Fibroblast of lung (primary cell): Measurements from ENCODE around the gene LRIT2. TPM values are rescaled to one million over a fixed set of nuclear protein-coding genes. Genes with fewer than 3 reads are reported as not detected.

Source experiments
- DNase-seq, 2 donors: peaks; one replicate each; pipeline versions ENCODE4 v3.0.0 to v3.0.0-alpha.2; 2010; ENCODE audit warnings: low read depth in 2 of 2
- H2AFZ ChIP-seq: 2 replicates; pipeline ENCODE4 v1.5.1; 2012; ENCODE audit warnings: low read length, control low read depth, inconsistent platforms
- H3K27ac ChIP-seq: 2 replicates; pipeline ENCODE4 v1.5.1; 2011; ENCODE audit warnings: low read length, control low read depth; ENCODE audit not compliant: insufficient read depth
- H3K27me3 ChIP-seq: 2 replicates; pipeline ENCODE4 v1.5.1; 2011; ENCODE audit warnings: mild to moderate bottlenecking, low read length; ENCODE audit not compliant: control insufficient read depth, insufficient read depth
- H3K36me3 ChIP-seq: 2 replicates; pipeline ENCODE4 v1.5.1; 2011; ENCODE audit warnings: low read length; ENCODE audit not compliant: control insufficient read depth, insufficient read depth
- H3K4me1 ChIP-seq: 2 replicates; pipeline ENCODE4 v1.5.1; 2011; ENCODE audit warnings: low read length; ENCODE audit not compliant: control insufficient read depth, insufficient read depth; ENCODE audit errors: extremely low read depth
- H3K4me2 ChIP-seq: 2 replicates; pipeline ENCODE4 v1.5.1; 2011; ENCODE audit warnings: low read length, control low read depth; ENCODE audit not compliant: insufficient read depth; ENCODE audit errors: extremely low read depth
- H3K4me3 ChIP-seq, 4 experiments: fragments of 200-600 bp in 1 of 4; sonication (generic) in 1 of 4; replicated peaks in 1 of 4; 2 replicates each; pipeline ENCODE4 v1.5.1; 2011 to 2016; ENCODE audit warnings: low read length in 4 of 4, low read depth in 3 of 4, mild to moderate bottlenecking in 3 of 4, control low read depth in 2 of 4, inconsistent platforms in 1 of 4, mixed read lengths in 1 of 4; ENCODE audit not compliant: insufficient read depth in 1 of 4; ENCODE audit errors: control extremely low read depth in 1 of 4
- H3K79me2 ChIP-seq: 2 replicates; pipeline ENCODE4 v1.5.1; 2012; ENCODE audit warnings: mild to moderate bottlenecking, low read length, inconsistent platforms; ENCODE audit not compliant: control insufficient read depth, insufficient read depth
- H3K9ac ChIP-seq: 2 replicates; pipeline ENCODE4 v1.5.1; 2011; ENCODE audit warnings: mild to moderate bottlenecking, low read length, control low read depth; ENCODE audit not compliant: insufficient read depth
- H3K9me3 ChIP-seq: 2 replicates; pipeline ENCODE4 v1.5.1; 2012; ENCODE audit warnings: low read depth, low read length; ENCODE audit not compliant: control insufficient read depth, insufficient read depth
- H4K20me1 ChIP-seq: 2 replicates; pipeline ENCODE4 v1.5.1; 2011; ENCODE audit warnings: low read length; ENCODE audit not compliant: control insufficient read depth, insufficient read depth; ENCODE audit errors: extremely low read depth
- EZH2 ChIP-seq: IDR thresholded peaks from 2 replicates; pipeline ENCODE4 v1.5.1; 2012; ENCODE audit warnings: low read length, control low read depth, mild to moderate bottlenecking; ENCODE audit errors: missing control alignments
- polyA plus RNA-seq, 2 donors: library from polyadenylated mRNA; depleted of rRNA in 1 of 2; stranded (reverse) in 1 of 2; unstranded in 1 of 2; fragments of >200 nt; gene quantifications; 2 replicates each; pipeline ENCODE4 v1.2.1, GENCODE V29; 2011 to 2012; ENCODE audit warnings: missing spikeins in 1 of 2
- total RNA-seq: library from RNA; depleted of rRNA; stranded (reverse); fragments of >200 nt; gene quantifications from 2 replicates; pipeline ENCODE4 v1.2.1, GENCODE V29; 2014
- TF ChIP-seq, protein P1 (sequence below), 2 donors: IDR thresholded peaks in 1 of 2; conservative IDR thresholded peaks in 1 of 2; 1 replicate in 1 of 2; 2 replicates in 1 of 2; pipeline ENCODE4 v1.5.1; 2011 to 2012; ENCODE audit warnings: low read length in 2 of 2, control low read depth in 1 of 2, inconsistent platforms in 1 of 2, low read depth in 1 of 2, mild to moderate bottlenecking in 1 of 2

The LRIT2 gene
- total and polyA plus RNA-seq, 2 donors (not counting 1 experiment from before 2014, with no cell fraction given): not detected

DNA sequence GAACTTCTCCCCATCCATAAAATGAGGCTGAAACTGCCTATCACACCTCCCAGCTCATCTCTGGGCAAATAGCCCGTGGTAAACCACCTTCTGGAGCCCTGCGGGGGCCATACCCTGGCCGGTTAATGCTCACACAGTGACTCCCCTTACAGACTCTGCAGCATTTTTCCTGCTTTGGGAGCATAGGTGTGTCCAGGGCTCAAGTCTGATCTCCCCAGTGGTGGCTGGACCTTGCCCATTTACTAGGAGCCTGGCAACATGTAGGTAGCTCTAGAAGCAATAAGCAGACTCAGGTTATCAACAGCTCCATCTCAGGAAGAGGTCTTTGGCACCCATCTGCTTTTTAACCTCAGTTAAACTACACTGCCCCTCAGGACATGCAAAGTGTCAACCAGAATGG is 36.5 kb downstream of the LRIT2 start:
- no peaks in the 10 kb centered on the region for H3K4me1 ChIP-seq
- no peak overlapping the region for H2AFZ ChIP-seq
- H3K27me3 ChIP-seq: peaks cover 12% of the 10 kb centered on the region
- no peaks in the 10 kb centered on the region for H3K9me3 ChIP-seq
- H3K79me2 ChIP-seq: no peaks in the 10 kb centered on the region
- DNase-seq: no peak
- TF ChIP-seq, protein P1, sequence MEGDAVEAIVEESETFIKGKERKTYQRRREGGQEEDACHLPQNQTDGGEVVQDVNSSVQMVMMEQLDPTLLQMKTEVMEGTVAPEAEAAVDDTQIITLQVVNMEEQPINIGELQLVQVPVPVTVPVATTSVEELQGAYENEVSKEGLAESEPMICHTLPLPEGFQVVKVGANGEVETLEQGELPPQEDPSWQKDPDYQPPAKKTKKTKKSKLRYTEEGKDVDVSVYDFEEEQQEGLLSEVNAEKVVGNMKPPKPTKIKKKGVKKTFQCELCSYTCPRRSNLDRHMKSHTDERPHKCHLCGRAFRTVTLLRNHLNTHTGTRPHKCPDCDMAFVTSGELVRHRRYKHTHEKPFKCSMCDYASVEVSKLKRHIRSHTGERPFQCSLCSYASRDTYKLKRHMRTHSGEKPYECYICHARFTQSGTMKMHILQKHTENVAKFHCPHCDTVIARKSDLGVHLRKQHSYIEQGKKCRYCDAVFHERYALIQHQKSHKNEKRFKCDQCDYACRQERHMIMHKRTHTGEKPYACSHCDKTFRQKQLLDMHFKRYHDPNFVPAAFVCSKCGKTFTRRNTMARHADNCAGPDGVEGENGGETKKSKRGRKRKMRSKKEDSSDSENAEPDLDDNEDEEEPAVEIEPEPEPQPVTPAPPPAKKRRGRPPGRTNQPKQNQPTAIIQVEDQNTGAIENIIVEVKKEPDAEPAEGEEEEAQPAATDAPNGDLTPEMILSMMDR (conservative IDR thresholded peaks at IDR 0.05 in 1 of 2, IDR thresholded peaks at IDR 0.05 in 1 of 2; ENCODE audit: low read depth in 1 of 2, low read length in 2 of 2): no peak
- H3K9ac ChIP-seq: no peak overlapping the region
- no peaks in the 10 kb centered on the region for H4K20me1 ChIP-seq
- H3K4me3 ChIP-seq: no peak overlapping the region
- no peak overlapping the region for H3K4me2 ChIP-seq
- H3K27ac ChIP-seq: no peak overlapping the region
- no peaks in the 10 kb centered on the region for H3K36me3 ChIP-seq

DNA sequence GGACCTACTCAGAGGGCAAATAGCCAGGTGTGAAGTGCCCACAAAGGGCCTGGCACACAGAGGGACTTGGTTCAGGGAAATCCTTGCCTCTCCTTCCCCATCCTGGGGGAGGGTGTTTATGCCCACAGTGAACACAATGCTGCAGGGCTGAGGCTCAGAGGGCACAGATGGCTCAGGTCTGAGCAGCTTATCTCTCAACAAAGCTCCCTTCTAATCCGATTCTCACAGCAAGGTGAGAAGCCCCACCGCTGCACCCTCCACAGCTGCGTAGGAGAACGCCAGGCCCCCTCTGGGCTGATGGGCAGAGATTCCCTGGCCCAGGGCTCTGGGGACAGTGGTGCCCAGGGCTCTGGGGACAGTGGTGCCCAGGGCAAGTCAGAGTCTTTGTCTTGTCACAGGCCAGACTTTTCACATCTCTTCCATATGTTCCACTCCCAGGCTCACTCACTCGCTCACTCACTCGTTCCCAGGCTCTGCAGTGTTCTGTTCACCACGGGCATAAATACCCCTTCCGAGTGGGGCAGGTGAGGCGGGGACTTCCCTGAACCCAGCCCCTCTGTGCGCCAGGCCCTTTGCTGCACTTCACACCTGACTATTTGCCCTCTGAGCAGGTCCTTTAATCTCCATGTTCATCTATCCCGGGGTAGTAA is 39.7 kb downstream of the LRIT2 start:
- DNase-seq: no peak
- no peaks in the 10 kb centered on the region for H3K9me3 ChIP-seq
- H3K79me2 ChIP-seq: no peaks in the 10 kb centered on the region
- no peak overlapping the region for H3K9ac ChIP-seq
- no peaks in the 10 kb centered on the region for H3K36me3 ChIP-seq
- no peaks in the 10 kb centered on the region for H3K27me3 ChIP-seq
- TF ChIP-seq, protein P1 (conservative IDR thresholded peaks at IDR 0.05 in 1 of 2, IDR thresholded peaks at IDR 0.05 in 1 of 2; ENCODE audit: low read depth in 1 of 2, low read length in 2 of 2): no peak
- TF ChIP-seq EZH2: no peak
- H2AFZ ChIP-seq: no peak overlapping the region
- H3K4me1 ChIP-seq: no peaks in the 10 kb centered on the region
- no peak overlapping the region for H3K27ac ChIP-seq
- no peaks in the 10 kb centered on the region for H4K20me1 ChIP-seq
- H3K4me3 ChIP-seq: no peak overlapping the region
- H3K4me2 ChIP-seq: no peak overlapping the region

DNA sequence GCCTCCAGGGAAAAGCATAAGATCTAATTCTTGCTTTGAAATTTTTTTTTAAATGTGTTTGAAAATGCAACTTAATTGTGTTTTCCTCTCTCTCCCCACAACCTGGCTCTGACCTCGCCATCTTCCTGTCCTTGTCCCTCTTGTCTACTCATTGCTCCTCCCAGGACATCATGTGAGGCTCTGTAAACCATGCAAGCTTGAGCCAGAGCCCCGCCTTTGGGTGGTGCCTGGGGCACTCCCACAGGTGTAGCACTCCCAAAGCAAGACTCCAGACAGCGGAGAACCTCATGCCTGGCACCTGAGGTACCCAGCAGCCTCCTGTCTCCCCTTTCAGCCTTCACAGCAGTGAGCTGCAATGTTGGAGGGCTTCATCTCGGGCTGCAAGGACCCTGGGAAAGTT is 40.8 kb downstream of the LRIT2 start:
- no peaks in the 10 kb centered on the region for H3K27me3 ChIP-seq
- H3K36me3 ChIP-seq: no peaks in the 10 kb centered on the region
- H3K4me3 ChIP-seq: no peak overlapping the region
- H3K4me1 ChIP-seq: no peaks in the 10 kb centered on the region
- H3K9me3 ChIP-seq: no peaks in the 10 kb centered on the region
- H3K27ac ChIP-seq: no peak overlapping the region
- no peak overlapping the region for H3K4me2 ChIP-seq
- no peak for DNase-seq
- no peaks in the 10 kb centered on the region for H4K20me1 ChIP-seq
- H3K79me2 ChIP-seq: no peaks in the 10 kb centered on the region
- no peak for TF ChIP-seq EZH2
- no peak overlapping the region for H2AFZ ChIP-seq
- H3K9ac ChIP-seq: no peak overlapping the region
